GM23338 (cell line): ENCODE measurements around the gene ADGRV1. TPM values are rescaled to one million over a fixed set of nuclear protein-coding genes. Genes with fewer than 3 reads are reported as not detected.

Experiments used
- ETS1 ChIP-seq: IDR thresholded peaks from 2 replicates; pipeline ENCODE4 v1.6.1; 2016; ENCODE audit warnings: antibody characterized with exemption
- EZH2phosphoT487 ChIP-seq: fragments of 200-600 bp; sonication (generic); IDR thresholded peaks from one replicate; pipeline ENCODE4 v1.8.1; 2018; ENCODE audit warnings: antibody characterized with exemption; ENCODE audit not compliant: unreplicated experiment
- NANOG ChIP-seq: IDR thresholded peaks from 2 replicates; pipeline ENCODE4 v1.6.1; 2016; ENCODE audit warnings: antibody characterized with exemption, borderline replicate concordance
- ZNF462 ChIP-seq: fragments of 250-450 bp; sonication (Bioruptor Pico); IDR thresholded peaks from 2 replicates; pipeline ENCODE4 v1.5.0; 2020; ENCODE audit warnings: mild to moderate bottlenecking, moderate library complexity
- polyA plus RNA-seq: library from polyadenylated mRNA; unstranded; fragments of >200 nt; fragmentation: Nextera tagmentation; extraction: Ambion mirVana; gene quantifications from 2 replicates; pipeline ENCODE4 v1.2.1, GENCODE V29; 2016
- total RNA-seq: library from RNA; depleted of rRNA; stranded (reverse); fragments of >200 nt; shearing (Covaris generic); gene quantifications from 2 replicates; pipeline ENCODE4 v1.2.3, GENCODE V29; 2014
- TF ChIP-seq, protein P1 (sequence below): IDR thresholded peaks from one replicate; pipeline ENCODE4 v1.6.1; 2018; ENCODE audit warnings: antibody characterized with exemption; ENCODE audit not compliant: unreplicated experiment

The ADGRV1 gene
- total and polyA plus RNA-seq, 2 experiments from 2014 or later, result 46.1 to 149 TPM

- TF ChIP-seq, protein P1, sequence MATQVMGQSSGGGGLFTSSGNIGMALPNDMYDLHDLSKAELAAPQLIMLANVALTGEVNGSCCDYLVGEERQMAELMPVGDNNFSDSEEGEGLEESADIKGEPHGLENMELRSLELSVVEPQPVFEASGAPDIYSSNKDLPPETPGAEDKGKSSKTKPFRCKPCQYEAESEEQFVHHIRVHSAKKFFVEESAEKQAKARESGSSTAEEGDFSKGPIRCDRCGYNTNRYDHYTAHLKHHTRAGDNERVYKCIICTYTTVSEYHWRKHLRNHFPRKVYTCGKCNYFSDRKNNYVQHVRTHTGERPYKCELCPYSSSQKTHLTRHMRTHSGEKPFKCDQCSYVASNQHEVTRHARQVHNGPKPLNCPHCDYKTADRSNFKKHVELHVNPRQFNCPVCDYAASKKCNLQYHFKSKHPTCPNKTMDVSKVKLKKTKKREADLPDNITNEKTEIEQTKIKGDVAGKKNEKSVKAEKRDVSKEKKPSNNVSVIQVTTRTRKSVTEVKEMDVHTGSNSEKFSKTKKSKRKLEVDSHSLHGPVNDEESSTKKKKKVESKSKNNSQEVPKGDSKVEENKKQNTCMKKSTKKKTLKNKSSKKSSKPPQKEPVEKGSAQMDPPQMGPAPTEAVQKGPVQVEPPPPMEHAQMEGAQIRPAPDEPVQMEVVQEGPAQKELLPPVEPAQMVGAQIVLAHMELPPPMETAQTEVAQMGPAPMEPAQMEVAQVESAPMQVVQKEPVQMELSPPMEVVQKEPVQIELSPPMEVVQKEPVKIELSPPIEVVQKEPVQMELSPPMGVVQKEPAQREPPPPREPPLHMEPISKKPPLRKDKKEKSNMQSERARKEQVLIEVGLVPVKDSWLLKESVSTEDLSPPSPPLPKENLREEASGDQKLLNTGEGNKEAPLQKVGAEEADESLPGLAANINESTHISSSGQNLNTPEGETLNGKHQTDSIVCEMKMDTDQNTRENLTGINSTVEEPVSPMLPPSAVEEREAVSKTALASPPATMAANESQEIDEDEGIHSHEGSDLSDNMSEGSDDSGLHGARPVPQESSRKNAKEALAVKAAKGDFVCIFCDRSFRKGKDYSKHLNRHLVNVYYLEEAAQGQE, result no peak
- TF ChIP-seq ZNF462 (no peak), EZH2phosphoT487 (no peak), ETS1 (no peak), NANOG (no peak)
Observed at GRCh38 chr5:91174396-91174795, 615.8 kb downstream of the ADGRV1 start (continued).
